B cell (primary cell): ENCODE measurements around the gene BEAN1. TPM values are rescaled to one million over a fixed set of nuclear protein-coding genes. Genes with fewer than 3 reads are reported as not detected.

Experiments used
- ATAC-seq: fragments of 200-7000 bp; cut with Tn5 transposase; one replicate; pipeline ENCODE4 v1.10.0; 2021; ENCODE audit warnings: low read depth, mild to moderate bottlenecking, moderate number of reproducible peaks, moderate library complexity
- CTCF ChIA-PET: fragments of 350-600 bp; sonication (Branson Sonifier 250); formaldehyde crosslinking; loops from one replicate; lab custom pipeline; 2021; ENCODE audit warnings: antibody characterized with exemption, inconsistent platforms; lab: Charles Lee
- POLR2A ChIA-PET: fragments of 350-600 bp; sonication (Branson Sonifier 250); formaldehyde crosslinking; loops from one replicate; lab custom pipeline; 2021; ENCODE audit warnings: antibody characterized with exemption; lab: Charles Lee
- DNase-seq: peaks from one replicate; pipeline ENCODE4 v3.0.0; 2013
- H2AFZ ChIP-seq: 2 replicates; pipeline ENCODE4 v1.6.1; 2012; ENCODE audit warnings: mild to moderate bottlenecking, low read depth, low read length; ENCODE audit not compliant: insufficient read depth, poor library complexity, severe bottlenecking
- H3K27ac ChIP-seq, 2 donors: 1 replicate in 1 of 2; 2 replicates in 1 of 2; pipeline ENCODE4 v1.5.1; 2012 to 2013; ENCODE audit warnings: low read length in 2 of 2, mild to moderate bottlenecking in 2 of 2, moderate library complexity in 1 of 2
- H3K27me3 ChIP-seq, 4 experiments: fragments of 200-600 bp in 1 of 4; sonication (generic) in 1 of 4; replicated peaks in 1 of 4; 1 replicate in 2 of 4; 2 replicates in 2 of 4; pipeline versions ENCODE4 v1.6.1 to v1.7.0; 2013 to 2016; ENCODE audit warnings: low read length in 3 of 4, mild to moderate bottlenecking in 2 of 4, mixed read lengths in 1 of 4, moderate library complexity in 1 of 4; ENCODE audit not compliant: insufficient read depth in 4 of 4, control insufficient read depth in 3 of 4; ENCODE audit errors: control extremely low read depth in 1 of 4
- H3K36me3 ChIP-seq, 2 experiments: replicated peaks in 1 of 2; 1 replicate in 1 of 2; 2 replicates in 1 of 2; pipeline versions ENCODE4 v1.6.1 to v1.7.1; 2013; ENCODE audit warnings: low read length in 1 of 2; ENCODE audit not compliant: insufficient read depth in 2 of 2, control insufficient read depth in 1 of 2; ENCODE audit errors: control extremely low read depth in 1 of 2, extremely low read depth in 1 of 2
- H3K4me1 ChIP-seq, 2 donors: fragments of 200-600 bp in 1 of 2; sonication (generic) in 1 of 2; 1 replicate in 1 of 2; 2 replicates in 1 of 2; pipeline versions ENCODE4 v1.5.1 to v1.6.1; 2013 to 2017; ENCODE audit warnings: low read length in 2 of 2; ENCODE audit not compliant: control insufficient read depth in 2 of 2, insufficient read depth in 2 of 2
- H3K4me2 ChIP-seq: replicated peaks from 2 replicates; pipeline ENCODE3; 2012; ENCODE audit warnings: mild to moderate bottlenecking, low read depth, low read length; ENCODE audit not compliant: poor library complexity, severe bottlenecking
- H3K4me3 ChIP-seq, 5 experiments: fragments of 200-600 bp in 1 of 5; sonication (generic) in 1 of 5; 1 replicate in 3 of 5; 2 replicates in 2 of 5; pipeline versions ENCODE4 v1.5.1 to v1.7.0; 2011 to 2016; ENCODE audit warnings: low read length in 4 of 5, mild to moderate bottlenecking in 4 of 5, low read depth in 2 of 5, control low read depth in 1 of 5, moderate library complexity in 1 of 5; ENCODE audit not compliant: insufficient read depth in 1 of 5; ENCODE audit errors: control extremely low read depth in 1 of 5, extremely low read depth in 1 of 5
- H3K79me2 ChIP-seq: fragments of 200-600 bp; sonication (generic); one replicate; pipeline ENCODE4 v1.6.0; 2016; ENCODE audit warnings: low read length; ENCODE audit not compliant: control insufficient read depth, insufficient read depth
- H3K9ac ChIP-seq: fragments of 200-600 bp; sonication (generic); 2 replicates; pipeline ENCODE4 v1.6.1; 2017; ENCODE audit warnings: mild to moderate bottlenecking, low read length, moderate library complexity
- H3K9me3 ChIP-seq, 3 donors: one replicate each; pipeline versions ENCODE4 v1.6.1 to v1.7.1; 2013; ENCODE audit warnings: low read length in 2 of 3; ENCODE audit not compliant: control insufficient read depth in 2 of 3, insufficient read depth in 1 of 3; ENCODE audit errors: control extremely low read depth in 1 of 3
- H4K20me1 ChIP-seq: 2 replicates; pipeline ENCODE4 v1.6.0; 2012; ENCODE audit warnings: mild to moderate bottlenecking, low read length; ENCODE audit not compliant: insufficient read depth, control insufficient read depth, poor library complexity, severe bottlenecking
- H3K27ac Mint-ChIP-seq: one replicate; pipeline ENCODE4 v1.8.0; 2021; ENCODE audit warnings: mixed read lengths
- H3K27me3 Mint-ChIP-seq: one replicate; pipeline ENCODE4 v1.8.0; 2021; ENCODE audit warnings: mixed read lengths
- H3K4me1 Mint-ChIP-seq: one replicate; pipeline ENCODE4 v1.8.0; 2021; ENCODE audit warnings: mixed read lengths
- H3K4me3 Mint-ChIP-seq: one replicate; pipeline ENCODE4 v1.8.0; 2021; ENCODE audit warnings: mixed read lengths
- H3K9me3 Mint-ChIP-seq: one replicate; pipeline ENCODE4 v1.8.0; 2022; ENCODE audit warnings: mixed read lengths; ENCODE audit not compliant: insufficient read depth
- EZH2 ChIP-seq: IDR thresholded peaks from 2 replicates; pipeline ENCODE4 v1.6.1; 2012; ENCODE audit warnings: borderline replicate concordance, low read depth, mild to moderate bottlenecking, moderate library complexity, low read length; ENCODE audit not compliant: insufficient read depth, poor library complexity, severe bottlenecking
- WGBS: methylation state at CpG from one replicate; pipeline ENCODE4 v1.1.5; 2013; ENCODE audit warnings: missing lambda C conversion rate; ENCODE audit not compliant: insufficient coverage; 5-methylcytosine and 5-hydroxymethylcytosine counted together
- intact Hi-C: fragments of 100-400 bp; cut with micrococcal nuclease; formaldehyde crosslinking; loops from one replicate; pipeline ENCODE4 v1.10.0; 2022
- polyA plus RNA-seq: library from polyadenylated mRNA; depleted of rRNA; stranded (reverse); fragments of >200 nt; gene quantifications from 2 replicates; pipeline ENCODE4 v1.2.3, GENCODE V29; 2012
- total RNA-seq, 2 donors: library from RNA; stranded (reverse); fragments of 120-200 nt in 1 of 2; gene quantifications; 1 replicate in 1 of 2; 2 replicates in 1 of 2; pipeline versions ENCODE4 v1.2.3 to v1.2.4, GENCODE V29; 2013 to 2022
- TF ChIP-seq, protein P1 (sequence below): fragments of 200-600 bp; IDR thresholded peaks from one replicate; pipeline ENCODE4 v1.8.0; 2022; ENCODE audit warnings: antibody characterized with exemption, mild to moderate bottlenecking

BEAN1 gene
- total and polyA plus RNA-seq, 2 donors (not counting 1 experiment from before 2014, with no cell fraction given): not detected

DNA sequence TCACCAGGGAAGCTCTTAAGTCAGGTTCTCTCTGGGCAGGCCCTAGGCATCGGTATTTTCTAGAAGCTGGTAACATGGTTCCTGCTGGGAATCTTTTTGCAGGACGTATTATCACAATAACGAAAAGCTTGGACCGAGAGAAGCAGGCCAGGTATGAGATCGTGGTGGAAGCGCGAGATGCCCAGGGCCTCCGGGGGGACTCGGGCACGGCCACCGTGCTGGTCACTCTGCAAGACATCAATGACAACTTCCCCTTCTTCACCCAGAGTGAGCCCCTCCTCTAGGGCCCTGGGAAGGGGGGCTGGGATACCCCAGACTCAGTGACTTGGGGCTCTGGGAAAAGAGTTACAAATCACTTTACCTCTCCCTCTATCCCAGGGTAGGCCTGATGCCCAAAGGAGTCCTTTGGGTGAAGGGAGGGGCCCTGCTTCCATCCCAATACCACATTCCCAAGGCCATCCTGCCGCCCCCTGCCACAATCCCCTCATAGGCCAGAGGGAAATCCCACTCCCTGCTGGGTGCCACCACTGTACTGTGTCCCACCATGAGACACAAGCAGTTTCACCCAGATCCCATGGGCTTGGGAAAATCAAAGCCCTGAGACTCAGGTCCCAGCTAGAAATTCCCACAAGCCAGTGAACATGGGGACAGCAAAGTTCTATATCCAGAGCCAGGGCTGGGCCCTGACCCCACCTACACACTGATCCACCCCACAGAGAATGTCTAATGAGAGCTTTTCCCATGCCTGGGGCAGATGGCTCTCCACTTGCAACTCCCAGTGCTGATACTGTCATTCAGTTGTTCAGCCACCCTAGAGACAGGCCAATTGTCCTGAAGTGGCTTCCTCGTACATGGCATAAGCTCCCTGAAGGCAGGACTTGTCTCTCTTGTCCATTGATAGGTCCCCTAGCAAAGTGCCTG is 37.6 kb upstream of the BEAN1 start:
- Histone ChIP-seq H3K27ac (no peak overlapping the region), H3K9me3 (no peaks in the 10 kb centered on the region), H2AFZ (no peak overlapping the region), H3K4me2 (no peak overlapping the region), H3K27me3 (no peaks in the 10 kb centered on the region), H3K4me3 (no peak overlapping the region), H3K79me2 (no peaks in the 10 kb centered on the region), H3K4me1 (no peaks in the 10 kb centered on the region), H3K36me3 (no peaks in the 10 kb centered on the region), H4K20me1 (no peaks in the 10 kb centered on the region), H3K9ac (no peak overlapping the region)
- ATAC-seq (no peak), DNase-seq (no peak)
- CTCF ChIA-PET: interaction anchor here (1.3 kb wide), 1 partner anchor 15 kb away, joined by 4 read pairs; no protein-coding TSS in a partner anchor
- Mint-ChIP-seq H3K4me3 (no peak overlapping the region), H3K9me3 (no peaks in the 10 kb centered on the region), H3K27ac (no peak overlapping the region), H3K4me1 (no peaks in the 10 kb centered on the region), H3K27me3 (peaks cover 23% of the 10 kb centered on the region)
- POLR2A ChIA-PET: no interaction called here
- intact Hi-C loops: no loop called here
- no peak for TF ChIP-seq EZH2
- TF ChIP-seq, protein P1, sequence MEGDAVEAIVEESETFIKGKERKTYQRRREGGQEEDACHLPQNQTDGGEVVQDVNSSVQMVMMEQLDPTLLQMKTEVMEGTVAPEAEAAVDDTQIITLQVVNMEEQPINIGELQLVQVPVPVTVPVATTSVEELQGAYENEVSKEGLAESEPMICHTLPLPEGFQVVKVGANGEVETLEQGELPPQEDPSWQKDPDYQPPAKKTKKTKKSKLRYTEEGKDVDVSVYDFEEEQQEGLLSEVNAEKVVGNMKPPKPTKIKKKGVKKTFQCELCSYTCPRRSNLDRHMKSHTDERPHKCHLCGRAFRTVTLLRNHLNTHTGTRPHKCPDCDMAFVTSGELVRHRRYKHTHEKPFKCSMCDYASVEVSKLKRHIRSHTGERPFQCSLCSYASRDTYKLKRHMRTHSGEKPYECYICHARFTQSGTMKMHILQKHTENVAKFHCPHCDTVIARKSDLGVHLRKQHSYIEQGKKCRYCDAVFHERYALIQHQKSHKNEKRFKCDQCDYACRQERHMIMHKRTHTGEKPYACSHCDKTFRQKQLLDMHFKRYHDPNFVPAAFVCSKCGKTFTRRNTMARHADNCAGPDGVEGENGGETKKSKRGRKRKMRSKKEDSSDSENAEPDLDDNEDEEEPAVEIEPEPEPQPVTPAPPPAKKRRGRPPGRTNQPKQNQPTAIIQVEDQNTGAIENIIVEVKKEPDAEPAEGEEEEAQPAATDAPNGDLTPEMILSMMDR: no peak
- WGBS: 90% methylated on average over 13 of the region's 13 CpGs
